Hepatocyte (in vitro differentiated cells): Measurements from ENCODE around the gene ATP5PD. TPM values are rescaled to one million over a fixed set of nuclear protein-coding genes. Genes with fewer than 3 reads are reported as not detected.

Experiments used
- DNase-seq: peaks from one replicate; pipeline ENCODE4 v3.0.0-alpha.2; 2016; ENCODE audit warnings: low spot score
- H2AFZ ChIP-seq: fragments of 200-600 bp; sonication (generic); 2 replicates; pipeline ENCODE4 v1.6.0; 2016; ENCODE audit warnings: antibody characterized with exemption, mild to moderate bottlenecking
- H3K27ac ChIP-seq: fragments of 200-600 bp; sonication (generic); 2 replicates; pipeline ENCODE4 v1.5.1; 2016; ENCODE audit warnings: mild to moderate bottlenecking
- H3K27me3 ChIP-seq: fragments of 200-600 bp; sonication (generic); 2 replicates; pipeline ENCODE4 v1.6.1; 2016
- H3K36me3 ChIP-seq: fragments of 200-600 bp; sonication (generic); replicated peaks from 2 replicates; pipeline ENCODE4 v1.5.1; 2016; ENCODE audit warnings: low read depth; ENCODE audit not compliant: insufficient read depth
- H3K4me1 ChIP-seq: fragments of 200-600 bp; sonication (generic); 2 replicates; pipeline ENCODE4 v1.5.1; 2016; ENCODE audit warnings: mild to moderate bottlenecking, moderate library complexity; ENCODE audit not compliant: insufficient read depth
- H3K4me2 ChIP-seq: fragments of 200-600 bp; sonication (generic); 2 replicates; pipeline ENCODE4 v1.6.0; 2016
- H3K4me3 ChIP-seq: fragments of 200-600 bp; sonication (generic); 2 replicates; pipeline ENCODE4 v1.5.1; 2016; ENCODE audit warnings: mild to moderate bottlenecking
- H3K79me2 ChIP-seq: fragments of 200-600 bp; sonication (generic); 2 replicates; pipeline ENCODE4 v1.6.0; 2017; ENCODE audit warnings: mild to moderate bottlenecking
- H3K9me2 ChIP-seq: fragments of 200-600 bp; sonication (generic); replicated peaks from 2 replicates; pipeline ENCODE4 v1.6.0; 2017; ENCODE audit warnings: mild to moderate bottlenecking; ENCODE audit not compliant: insufficient read depth
- H3K9me3 ChIP-seq: fragments of 200-600 bp; sonication (generic); 2 replicates; pipeline ENCODE4 v1.5.1; 2016; ENCODE audit warnings: low read depth, mild to moderate bottlenecking
- H4K20me1 ChIP-seq: fragments of 200-600 bp; sonication (generic); 2 replicates; pipeline ENCODE4 v1.6.0; 2016; ENCODE audit warnings: mild to moderate bottlenecking; ENCODE audit not compliant: insufficient read depth, poor library complexity, severe bottlenecking
- CTCF ChIP-seq: fragments of 200-600 bp; sonication (generic); IDR thresholded peaks from 2 replicates; pipeline ENCODE4 v1.5.1; 2016; ENCODE audit warnings: antibody characterized with exemption, mild to moderate bottlenecking; ENCODE audit not compliant: poor library complexity
- EZH2 ChIP-seq: fragments of 200-600 bp; sonication (generic); IDR thresholded peaks from 2 replicates; pipeline ENCODE4 v1.6.1; 2016; ENCODE audit warnings: antibody characterized with exemption, mild to moderate bottlenecking, borderline replicate concordance
- EZH2phosphoT487 ChIP-seq: fragments of 200-600 bp; sonication (generic); IDR thresholded peaks from one replicate; pipeline ENCODE4 v1.6.1; 2018; ENCODE audit warnings: antibody characterized with exemption, mild to moderate bottlenecking, low read depth, moderate library complexity; ENCODE audit not compliant: unreplicated experiment, severe bottlenecking
- WGBS: methylation state at CpG from one replicate; pipeline ENCODE4 v1.1.6; 2016; ENCODE audit warnings: low lambda C conversion rate; ENCODE audit errors: missing lambda C conversion rate; 5-methylcytosine and 5-hydroxymethylcytosine counted together
- polyA plus RNA-seq: library from polyadenylated mRNA; unstranded; fragments of >200 nt; fragmentation: Nextera tagmentation; extraction: Ambion mirVana; gene quantifications from 2 replicates; pipeline ENCODE4 v1.2.1, GENCODE V29; 2016
- total RNA-seq: library from RNA; depleted of rRNA; stranded (reverse); fragments of >200 nt; gene quantifications from 2 replicates; pipeline ENCODE4 v1.2.3, GENCODE V29; 2014

Gene ATP5PD
- total and polyA plus RNA-seq, 2 experiments from 2014 or later: 296 to 332 TPM

GRCh38 chr17:75088465-75089417, 42.0 kb upstream of the ATP5PD start:
- no peak for TF ChIP-seq EZH2
- no peak for TF ChIP-seq CTCF
- TF ChIP-seq EZH2phosphoT487: no peak
- no peaks in the 10 kb centered on the region for H3K36me3 ChIP-seq
- WGBS: 48% methylated on average over 11 of the region's 11 CpGs

DNA sequence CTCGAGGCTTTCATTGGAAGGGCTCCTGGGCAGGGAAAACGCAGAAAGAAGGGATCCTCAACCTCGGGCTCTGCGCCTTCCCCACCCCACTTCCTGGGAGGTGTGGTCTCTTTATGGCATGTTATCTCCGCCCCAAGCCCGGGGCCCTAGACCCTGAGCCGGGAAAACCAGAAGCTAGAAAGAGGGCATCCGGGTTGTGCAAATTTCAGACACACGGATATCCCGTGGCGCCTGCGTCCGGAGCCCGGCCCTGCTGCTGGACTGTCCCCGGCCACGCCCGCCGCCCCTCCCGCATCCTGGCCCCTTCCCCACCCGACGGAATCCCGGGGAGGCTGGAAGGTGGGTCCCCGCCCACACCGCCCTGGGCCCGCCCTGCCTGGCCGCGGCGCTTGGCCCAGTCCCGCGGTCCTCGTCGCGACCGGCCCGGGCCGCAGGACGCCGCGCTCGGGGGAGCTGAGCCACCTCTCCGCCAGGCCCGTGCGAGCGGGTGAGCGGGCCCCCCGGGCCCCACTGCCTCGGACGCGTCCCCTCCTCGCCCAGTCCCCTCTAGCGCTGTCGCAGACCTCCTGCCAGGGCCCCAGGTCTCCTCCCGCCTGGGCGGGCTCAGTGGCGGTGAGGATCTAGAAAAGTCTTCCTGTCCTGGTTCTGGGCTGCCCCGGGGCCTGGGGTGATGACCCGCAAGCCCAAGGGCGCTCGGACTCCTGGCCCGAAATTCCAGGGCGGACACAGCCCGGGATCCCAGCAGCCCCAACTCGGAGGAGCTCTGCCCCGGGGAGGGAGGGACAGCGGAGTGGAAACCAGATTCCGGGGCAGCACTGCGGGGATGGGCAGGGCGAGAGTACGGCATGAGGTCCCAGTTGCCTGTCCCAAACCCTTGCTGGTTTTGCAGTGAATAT, 41.0 kb upstream of the ATP5PD start, which contains the start of gene SLC16A5:
TSS of gene SLC16A5 (plus strand) at position 397 of the 896 bp plus-strand sequence. CDS start 5,683 bp downstream, outside the sequence.
- Histone ChIP-seq H3K4me2 (peak within 1 kb of the TSS; percentile 91), H2AFZ (peak within 1 kb of the TSS; percentile 61), H3K27me3 (no peaks in the 10 kb centered on the region), H3K4me3 (peak within 1 kb of the TSS; percentile 63), H3K4me1 (peaks cover 60% of the 10 kb centered on the region), H3K9me3 (no peaks in the 10 kb centered on the region), H3K36me3 (no peaks in the 10 kb centered on the region), H3K79me2 (peaks cover 34% of the 10 kb centered on the region), H3K9me2 (no peaks in the 10 kb centered on the region), H3K27ac (peak within 1 kb of the TSS; percentile 99), H4K20me1 (no peaks in the 10 kb centered on the region)
- TF ChIP-seq EZH2: no peak
- TF ChIP-seq EZH2phosphoT487: no peak
- TF ChIP-seq CTCF: no peak
- 2% methylated on average over 52 of the region's 69 CpGs for WGBS
- peak; percentile 94 for DNase-seq

More at GRCh38 chr17:75088465-75089417, 42.0 kb upstream of the ATP5PD start:
- peak overlapping the region; percentile 91 for H3K4me2 ChIP-seq
- DNase-seq: peak; percentile 53
- H3K9me2 ChIP-seq: no peaks in the 10 kb centered on the region
- peaks cover 69% of the 10 kb centered on the region for H3K4me1 ChIP-seq
- H3K4me3 ChIP-seq: peak overlapping the region; percentile 63
- peaks cover 41% of the 10 kb centered on the region for H3K79me2 ChIP-seq
- H3K27me3 ChIP-seq: no peaks in the 10 kb centered on the region
- no peaks in the 10 kb centered on the region for H4K20me1 ChIP-seq
- no peak overlapping the region for H2AFZ ChIP-seq
- H3K27ac ChIP-seq: peak overlapping the region; percentile 99
- H3K9me3 ChIP-seq: no peaks in the 10 kb centered on the region

DNA sequence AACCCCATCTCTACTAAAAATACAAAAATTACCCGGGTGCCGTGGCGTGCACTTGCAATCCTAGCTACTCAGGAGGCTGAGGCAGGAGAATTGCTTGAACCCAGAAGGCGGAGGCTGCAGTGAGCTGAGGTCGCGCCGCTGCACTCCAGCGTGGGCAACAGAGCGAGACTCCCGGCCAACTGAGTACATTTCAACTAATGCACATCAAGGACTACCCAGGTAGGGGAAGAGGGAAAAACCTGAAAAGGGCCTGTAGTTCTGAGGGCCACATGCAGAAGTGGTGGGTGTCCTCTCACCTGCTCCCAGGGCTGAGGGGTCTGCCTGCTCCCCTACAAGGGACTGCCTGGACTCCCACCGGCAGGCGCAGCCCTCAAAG, 40.4 kb upstream of the ATP5PD start:
- no peaks in the 10 kb centered on the region for H3K27me3 ChIP-seq
- H2AFZ ChIP-seq: peak overlapping the region; percentile 61
- H3K4me1 ChIP-seq: peaks cover 53% of the 10 kb centered on the region
- H4K20me1 ChIP-seq: no peaks in the 10 kb centered on the region
- H3K9me2 ChIP-seq: no peaks in the 10 kb centered on the region
- no peak for TF ChIP-seq CTCF
- no peak for TF ChIP-seq EZH2phosphoT487
- no peak for TF ChIP-seq EZH2
- 61% methylated on average over 12 of the region's 12 CpGs for WGBS
- peak overlapping the region; percentile 27 for H3K4me3 ChIP-seq
- H3K9me3 ChIP-seq: no peaks in the 10 kb centered on the region
- DNase-seq: no peak
- peaks cover 34% of the 10 kb centered on the region for H3K79me2 ChIP-seq
- H3K27ac ChIP-seq: peak overlapping the region; percentile 99
- H3K4me2 ChIP-seq: peak overlapping the region; percentile 91
- H3K36me3 ChIP-seq: no peaks in the 10 kb centered on the region
